HepG2 (cell line): ENCODE data around the gene ZFAND2A. TPM values are rescaled to one million over a fixed set of nuclear protein-coding genes. Genes with fewer than 3 reads are reported as not detected.

ENCODE experiments used
- ATAC-seq: fragments of 200-7000 bp; cut with Tn5 transposase; 3 replicates; pipeline ENCODE4 v1.9.1; 2020; ENCODE audit warnings: mild to moderate bottlenecking, moderate library complexity
- BruUV-seq: library from RNA; stranded (reverse); fragments of 400-500 nt; replicated peaks from 2 replicates; lab custom pipeline; 2021; lab: Mats Ljungman, UMichigan
- CTCF ChIA-PET: fragments of 300-600 bp; formaldehyde crosslinking; extraction: SDS; loops from one replicate; lab custom pipeline; 2021; ENCODE audit warnings: low total read pairs, inconsistent platforms, low intra/inter-chr PET ratio; lab: Yijun Ruan, JAX
- POLR2A ChIA-PET: fragments of 350-600 bp; sonication (Branson Sonifier 250); formaldehyde crosslinking; loops from one replicate; lab custom pipeline; 2020; ENCODE audit warnings: antibody characterized with exemption, inconsistent platforms; lab: Yijun Ruan, JAX
- DNase-seq: peaks from one replicate; pipeline ENCODE4 v3.0.0-alpha.2; 2015; ENCODE audit warnings: low spot score
- FAIRE-seq: peaks from 3 replicates; lab custom pipeline; 2011; peaks lifted over from hg19 to GRCh38; lab: Jason Lieb, UNC
- H2AFZ ChIP-seq: one replicate; pipeline ENCODE4 v1.6.1; 2011; ENCODE audit warnings: low read length, inconsistent platforms
- H3K27ac ChIP-seq: fragments of 300-600 bp; 3 replicates; pipeline ENCODE4 v1.8.0; 2011; ENCODE audit warnings: mixed run types, mild to moderate bottlenecking, mixed read lengths, low read length, inconsistent platforms; ENCODE audit not compliant: insufficient read depth; ENCODE audit errors: extremely low read length
- H3K27me3 ChIP-seq, 2 experiments: fragments of 200-600 bp in 1 of 2; 2 replicates in 1 of 2; 3 replicates in 1 of 2; pipeline versions ENCODE4 v1.6.0 to v1.8.0; 2011; ENCODE audit warnings: low read length in 2 of 2, mild to moderate bottlenecking in 2 of 2, moderate library complexity in 2 of 2, inconsistent platforms in 1 of 2; ENCODE audit not compliant: insufficient read depth in 2 of 2, control insufficient read depth in 1 of 2
- H3K36me3 ChIP-seq, 2 experiments: fragments of 200-600 bp in 1 of 2; replicated peaks in 1 of 2; 2 replicates in 1 of 2; 3 replicates in 1 of 2; pipeline versions ENCODE4 v1.5.1 to v1.8.0; 2011; ENCODE audit warnings: low read length in 2 of 2, inconsistent platforms in 1 of 2; ENCODE audit not compliant: insufficient read depth in 2 of 2, control insufficient read depth in 1 of 2
- H3K4me1 ChIP-seq: 2 replicates; pipeline ENCODE4 v1.5.1; 2012; ENCODE audit warnings: low read length, inconsistent platforms; ENCODE audit not compliant: insufficient read depth
- H3K4me2 ChIP-seq: 2 replicates; pipeline ENCODE4 v1.6.0; 2011; ENCODE audit warnings: low read depth, low read length, inconsistent platforms
- H3K4me3 ChIP-seq, 3 experiments: fragments of 200-600 bp in 1 of 3; sonication (generic), shearing (Covaris generic) in 1 of 3; replicated peaks in 1 of 3; 2 replicates each; pipeline ENCODE4 v1.5.1; 2011 to 2016; ENCODE audit warnings: low read length in 3 of 3, inconsistent platforms in 2 of 3, low read depth in 2 of 3, mild to moderate bottlenecking in 2 of 3, control low read depth in 1 of 3, mixed read lengths in 1 of 3; ENCODE audit not compliant: insufficient read depth in 1 of 3
- H3K79me2 ChIP-seq: one replicate; pipeline ENCODE4 v1.6.1; 2011; ENCODE audit warnings: low read length, inconsistent platforms; ENCODE audit not compliant: insufficient read depth
- H3K9ac ChIP-seq: 2 replicates; pipeline ENCODE4 v1.6.0; 2011; ENCODE audit warnings: mild to moderate bottlenecking, low read depth, low read length, inconsistent platforms; ENCODE audit not compliant: insufficient read depth
- H3K9me3 ChIP-seq: 2 replicates; pipeline ENCODE4 v1.5.1; 2012; ENCODE audit warnings: mild to moderate bottlenecking, low read length
- H4K20me1 ChIP-seq: 2 replicates; pipeline ENCODE4 v1.6.0; 2011; ENCODE audit warnings: inconsistent platforms, mild to moderate bottlenecking, low read length, moderate library complexity; ENCODE audit not compliant: insufficient read depth
- E2F2 ChIP-seq: sonication (generic); formaldehyde crosslinking; IDR thresholded peaks from 2 replicates; pipeline ENCODE4 v1.4.0; 2020; ENCODE audit warnings: missing genetic modification reagents, borderline replicate concordance
- GTF2F1 ChIP-seq: fragments of 150-350 bp; IDR thresholded peaks from 2 replicates; pipeline ENCODE4 v1.6.1; 2014; ENCODE audit warnings: low read length
- HCFC1 ChIP-seq: fragments of 150-350 bp; IDR thresholded peaks from 2 replicates; pipeline ENCODE4 v1.6.1; 2014; ENCODE audit warnings: low read depth, low read length
- MXD4 ChIP-seq: IDR thresholded peaks from 2 replicates; pipeline ENCODE4 v1.6.1; 2016; ENCODE audit warnings: mild to moderate bottlenecking, missing biosample characterization, missing genetic modification reagents
- NCOR1 ChIP-seq: fragments of 200-600 bp; sonication (generic); IDR thresholded peaks from 2 replicates; pipeline ENCODE4 v1.7.0; 2017; ENCODE audit warnings: antibody characterized with exemption, low read length, borderline replicate concordance
- NR2C2 ChIP-seq: sonication (generic); formaldehyde crosslinking; IDR thresholded peaks from 2 replicates; pipeline ENCODE4 v1.4.0; 2020; ENCODE audit warnings: missing genetic modification reagents, mild to moderate bottlenecking, moderate library complexity, borderline replicate concordance
- PPARG ChIP-seq: conservative IDR thresholded peaks from 2 replicates; pipeline ENCODE4 v1.6.1; 2016; ENCODE audit warnings: missing biosample characterization, missing genetic modification reagents
- RARG ChIP-seq: sonication (generic); formaldehyde crosslinking; IDR thresholded peaks from 2 replicates; pipeline ENCODE4 v1.4.0; 2020; ENCODE audit warnings: low read depth, mild to moderate bottlenecking, missing genetic modification reagents
- REXO4 ChIP-seq: sonication (generic); formaldehyde crosslinking; IDR thresholded peaks from 2 replicates; pipeline ENCODE4 v1.8.0; 2022; ENCODE audit warnings: missing genetic modification reagents, mild to moderate bottlenecking, borderline replicate concordance
- RFX1 ChIP-seq: fragments of 450-650 bp; IDR thresholded peaks from 2 replicates; pipeline ENCODE4 v1.6.1; 2017
- SMARCE1 ChIP-seq: fragments of 450-650 bp; IDR thresholded peaks from 2 replicates; pipeline ENCODE4 v1.6.1; 2017; ENCODE audit warnings: borderline replicate concordance
- ZBTB43 ChIP-seq: sonication (generic); formaldehyde crosslinking; conservative IDR thresholded peaks from 2 replicates; pipeline ENCODE4 v1.4.0; 2020; ENCODE audit warnings: missing genetic modification reagents
- ZBTB46 ChIP-seq: sonication (generic); formaldehyde crosslinking; IDR thresholded peaks from 2 replicates; pipeline ENCODE4 v1.4.0; 2020; ENCODE audit warnings: mild to moderate bottlenecking, missing genetic modification reagents, borderline replicate concordance
- ZBTB8A ChIP-seq: sonication (generic); formaldehyde crosslinking; IDR thresholded peaks from 2 replicates; pipeline ENCODE4 v1.4.0; 2020; ENCODE audit warnings: mild to moderate bottlenecking, low read depth, missing genetic modification reagents, borderline replicate concordance
- ZFP37 ChIP-seq: sonication (generic); formaldehyde crosslinking; IDR thresholded peaks from 2 replicates; pipeline ENCODE4 v1.4.0; 2020; ENCODE audit warnings: missing genetic modification reagents, borderline replicate concordance
- ZFYVE20 ChIP-seq: sonication (generic); formaldehyde crosslinking; IDR thresholded peaks from 2 replicates; pipeline ENCODE4 v1.8.0; 2023; ENCODE audit warnings: low read depth, mild to moderate bottlenecking, moderate library complexity, missing genetic modification reagents, borderline replicate concordance
- ZNF17 ChIP-seq: sonication (generic); formaldehyde crosslinking; IDR thresholded peaks from 2 replicates; pipeline ENCODE4 v1.5.0; 2020; ENCODE audit warnings: mild to moderate bottlenecking, missing genetic modification reagents
- ZNF792 ChIP-seq: IDR thresholded peaks from 2 replicates; pipeline ENCODE4 v1.6.1; 2016
- WGBS: methylation state at CpG from one replicate; pipeline ENCODE4 v1.1.6; 2017; ENCODE audit warnings: low lambda C conversion rate; 5-methylcytosine and 5-hydroxymethylcytosine counted together
- in situ Hi-C: cut with HindIII; loops from 2 replicates; pipeline ENCODE4 v1.10.0; 2017; ENCODE audit warnings: low pct_unique_long_range_greater_than_20kb; ENCODE audit not compliant: extremely low pct_ligation_motif_present
- intact Hi-C: fragments of 100-400 bp; cut with micrococcal nuclease; formaldehyde crosslinking; loops from one replicate; pipeline ENCODE4 v1.10.0; 2022; ENCODE audit not compliant: unreplicated experiment
- polyA plus RNA-seq, 8 experiments: library from polyadenylated mRNA; depleted of rRNA in 3 of 8; stranded (reverse) in 7 of 8; unstranded in 1 of 8; fragments of >200 nt; fragmentation: Illumina TruSeq in 4 of 8; extraction: Trizol in 4 of 8; gene quantifications; 2 replicates each; pipeline versions ENCODE4 v1.2.1 to v1.2.3, GENCODE V29; 2011 to 2016; ENCODE audit warnings: low read depth in 4 of 8, missing spikeins in 1 of 8, mixed read lengths in 1 of 8; ENCODE audit not compliant: insufficient read depth in 1 of 8
- total RNA-seq, 5 experiments: library from RNA; depleted of rRNA; stranded (reverse); fragments of >200 nt; fragmentation: Illumina TruSeq; extraction: Trizol; gene quantifications; 2 replicates each; pipeline ENCODE4 v1.2.3, GENCODE V29; 2016; ENCODE audit warnings: low read depth in 1 of 5

ZFAND2A gene
- total and polyA plus RNA-seq, 2 of the 13 experiments (the other 11 are each of a cell fraction or from before 2014, with no cell fraction given) = 140 to 153 TPM

- CTCF ChIA-PET = no interaction called here
Observed at GRCh38 chr7:1112109-1112508, 47.9 kb downstream of the ZFAND2A start.

GRCh38 chr7:1111156-1111555 is 48.8 kb downstream of the ZFAND2A start:
- ChIA-PET POLR2A (no interaction called here), CTCF (no interaction called here)
- peaks cover 10% of the 10 kb centered on the region for H3K79me2 ChIP-seq
- no peak overlapping the region for H3K27ac ChIP-seq
- in situ Hi-C loops = no loop called here
- H3K4me3 ChIP-seq = no peak overlapping the region
- TF ChIP-seq ZBTB43 (no peak), ZBTB8A (CRISPR knock-in tag) (no peak), ZFP37 (CRISPR knock-in tag) (no peak), REXO4 (no peak), RFX1 (no peak), E2F2 (CRISPR knock-in tag) (no peak), NR2C2 (no peak), HCFC1 (no peak), MXD4 (CRISPR knock-in tag) (no peak), PPARG (CRISPR knock-in tag) (no peak), SMARCE1 (no peak), ZNF792 (CRISPR knock-in tag) (no peak), ZBTB46 (no peak)
- ATAC-seq = no peak
- no peak overlapping the region for H2AFZ ChIP-seq
- no peak for FAIRE-seq
- WGBS = 94% methylated on average over 3 of the region's 3 CpGs
- H3K4me1 ChIP-seq = no peaks in the 10 kb centered on the region
- intact Hi-C loops = no loop called here
- no peak for DNase-seq
- peaks cover 11 to 18% of the 10 kb centered on the region in 2 experiments; a peak in 3 of 5 replicates for H3K36me3 ChIP-seq
- H3K27me3 ChIP-seq = no peaks in the 10 kb centered on the region
- no TSS peak for BruUV-seq
- no peaks in the 10 kb centered on the region for H3K9me3 ChIP-seq
- no peak overlapping the region for H3K4me2 ChIP-seq
- H3K9ac ChIP-seq = no peak overlapping the region
- H4K20me1 ChIP-seq = no peaks in the 10 kb centered on the region

More at GRCh38 chr7:1112109-1112508, 47.9 kb downstream of the ZFAND2A start:
- H3K9ac ChIP-seq = no peak overlapping the region
- H3K36me3 ChIP-seq = peaks cover 9 to 18% of the 10 kb centered on the region in 2 experiments; a peak in 3 of 5 replicates
- POLR2A ChIA-PET = no interaction called here
- no peaks in the 10 kb centered on the region for H3K4me1 ChIP-seq
- no peaks in the 10 kb centered on the region for H3K9me3 ChIP-seq
- H4K20me1 ChIP-seq = no peaks in the 10 kb centered on the region
- no peak for ATAC-seq
- DNase-seq = no peak
- FAIRE-seq = no peak
- in situ Hi-C loops (no loop called here), intact Hi-C loops (no loop called here)
- H3K4me3 ChIP-seq = no peak overlapping the region
- TF ChIP-seq GTF2F1 (no peak), NCOR1 (no peak), ZFYVE20 (CRISPR knock-in tag) (no peak), RARG (CRISPR knock-in tag) (no peak), ZNF17 (no peak)
- H3K4me2 ChIP-seq = no peak overlapping the region
- H3K27ac ChIP-seq = no peak overlapping the region
- BruUV-seq = TSS peak; percentile 23
- no peak overlapping the region for H2AFZ ChIP-seq
- H3K27me3 ChIP-seq = no peaks in the 10 kb centered on the region
- H3K79me2 ChIP-seq = peaks cover 11% of the 10 kb centered on the region
- 94% methylated on average over 7 of the region's 9 CpGs for WGBS
